HG02973 (cell line): ENCODE data around the gene TSPAN12.
"Not testable (repeated sequence)": the region's sequence is repeated elsewhere in the genome, so short reads cannot be mapped to it uniquely, and the experiment has no call there.

Source experiments
- ATAC-seq: cut with Tn5 transposase; IDR thresholded peaks from one replicate; pipeline ENCODE4 v1.9.1; 2021; ENCODE audit warnings: moderate library complexity; ENCODE audit not compliant: unreplicated experiment

Gene TSPAN12

GRCh38 chr7:120857588-120858573 lies at the start of gene TSPAN12:
Gene TSPAN12, minus strand, starts transcription at chr7:120858144. Its CDS starts 1,381 bp downstream, at chr7:120856763.
- ATAC-seq, result peak; percentile 85

GRCh38 chr7:120898715-120899499 lies 41.0 kb upstream of the TSPAN12 start:
- peak; percentile 70 for ATAC-seq

- ATAC-seq, result not testable (repeated sequence)
Observed at GRCh38 chr7:120895253-120895652, 37.3 kb upstream of the TSPAN12 start.

- not testable (repeated sequence) for ATAC-seq
Observed at GRCh38 chr7:120885602-120886001, 27.7 kb upstream of the TSPAN12 start.

GRCh38 chr7:120877701-120878100 lies 19.8 kb upstream of the TSPAN12 start:
- no peak for ATAC-seq

GRCh38 chr7:120876922-120877321 lies 19.0 kb upstream of the TSPAN12 start:
- ATAC-seq, result no peak

- ATAC-seq, result no peak
Observed at GRCh38 chr7:120874722-120875121, 16.8 kb upstream of the TSPAN12 start.

- ATAC-seq, result no peak
Observed at GRCh38 chr7:120874016-120874415, 16.1 kb upstream of the TSPAN12 start.

- no peak for ATAC-seq
Observed at GRCh38 chr7:120873401-120873800, 15.5 kb upstream of the TSPAN12 start.

- ATAC-seq, result peak; percentile 50
Observed at GRCh38 chr7:120869700-120870099, 11.8 kb upstream of the TSPAN12 start.

GRCh38 chr7:120867932-120868331 lies 10.0 kb upstream of the TSPAN12 start:
- ATAC-seq, result peak; percentile 44

- no peak for ATAC-seq
Observed at GRCh38 chr7:120865191-120865981, 7.4 kb upstream of the TSPAN12 start.

- ATAC-seq, result no peak
Observed at GRCh38 chr7:120864141-120864900, 6.4 kb upstream of the TSPAN12 start.

GRCh38 chr7:120862987-120863590 lies 5.1 kb upstream of the TSPAN12 start:
- ATAC-seq, result no peak

- ATAC-seq, result no peak
Observed at GRCh38 chr7:120860156-120860555, 2.2 kb upstream of the TSPAN12 start.

GRCh38 chr7:120859459-120859858 lies 1.5 kb upstream of the TSPAN12 start:
- no peak for ATAC-seq

- ATAC-seq, result peak; percentile 56
Observed at GRCh38 chr7:120856621-120857352, 1.2 kb downstream of the TSPAN12 start.

GRCh38 chr7:120856198-120856597 lies 1.7 kb downstream of the TSPAN12 start:
- no peak for ATAC-seq

- ATAC-seq, result no peak
Observed at GRCh38 chr7:120852700-120853099, 5.2 kb downstream of the TSPAN12 start.
